ENCODE results near the gene RASAL2. TPM values are rescaled to one million over a fixed set of nuclear protein-coding genes. Genes with fewer than 3 reads are reported as not detected.

The RASAL2 gene
- total and polyA plus RNA-seq, 2 of the 4 experiments (the other 2 are of a cell fraction), result 13.1 to 20.6 TPM

DNA sequence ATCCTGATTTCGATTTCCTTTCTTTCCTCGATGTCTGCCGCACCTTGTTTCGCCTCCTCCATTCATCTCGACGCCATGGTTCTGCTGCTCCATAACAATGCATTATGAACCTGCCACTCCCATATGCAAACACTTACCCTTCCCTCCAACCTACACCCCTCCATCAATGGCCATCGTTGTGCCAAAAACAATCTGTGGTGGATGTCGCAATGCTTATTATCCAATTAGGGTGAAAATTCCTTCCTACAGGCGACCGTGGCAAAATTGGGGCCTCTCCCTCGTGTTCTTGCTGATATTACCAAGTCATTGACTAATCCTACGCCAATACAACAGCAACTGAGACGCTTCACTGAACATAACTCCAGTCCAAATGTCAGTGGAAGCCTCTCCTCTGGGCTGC lies 362.6 kb downstream of the RASAL2 start:
- no peak overlapping the region for H3K18ac ChIP-seq (ENCODE audit: low read depth, low read length)
- intact Hi-C loops (cut with micrococcal nuclease), result no loop called here
- no peak overlapping the region for H3K4me2 ChIP-seq (ENCODE audit: low read depth, low read length)
- peak; percentile 79 for TF ChIP-seq CEBPB (IDR thresholded peaks at IDR 0.05; ENCODE audit: low read depth, low read length)
- TF ChIP-seq MAZ (IDR thresholded peaks at IDR 0.05; ENCODE audit: borderline replicate concordance, low read depth, low read length), result no peak
- no peak for TF ChIP-seq FOS (IDR thresholded peaks at IDR 0.05; ENCODE audit: low read depth, low read length)
- TF ChIP-seq, protein P1, sequence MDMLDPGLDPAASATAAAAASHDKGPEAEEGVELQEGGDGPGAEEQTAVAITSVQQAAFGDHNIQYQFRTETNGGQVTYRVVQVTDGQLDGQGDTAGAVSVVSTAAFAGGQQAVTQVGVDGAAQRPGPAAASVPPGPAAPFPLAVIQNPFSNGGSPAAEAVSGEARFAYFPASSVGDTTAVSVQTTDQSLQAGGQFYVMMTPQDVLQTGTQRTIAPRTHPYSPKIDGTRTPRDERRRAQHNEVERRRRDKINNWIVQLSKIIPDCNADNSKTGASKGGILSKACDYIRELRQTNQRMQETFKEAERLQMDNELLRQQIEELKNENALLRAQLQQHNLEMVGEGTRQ (IDR thresholded peaks at IDR 0.05; ENCODE audit: low read depth, low read length), result no peak
- no peak for DNase-seq
- no peak overlapping the region for H4K5ac ChIP-seq (ENCODE audit: low read depth, low read length)
- CTCF ChIA-PET, result interaction anchor here (0.5 kb wide), 1 partner anchor 44 kb away, joined by 5 read pairs; no protein-coding TSS in a partner anchor
- dilution Hi-C loops (cut with HindIII; ENCODE audit: low sequenced_read_pairs, unreplicated experiment), result no loop called here
- H3K9me1 ChIP-seq (ENCODE audit: insufficient read depth, low read length), result peaks cover 8% of the 10 kb centered on the region; the same call in 1 of the 2 replicates
- H3K79me1 ChIP-seq (ENCODE audit: low read depth in 1 of 2, low read length in 2 of 2), result peaks cover 0 to 9% of the 10 kb centered on the region in 2 experiments; a peak in 1 of 4 replicates
- H3K9me3 ChIP-seq (ENCODE audit: control insufficient read depth, insufficient read depth, low read length), result no peaks in the 10 kb centered on the region
- POLR2A ChIA-PET (ENCODE audit: unreplicated experiment), result no interaction called here
- H2BK5ac ChIP-seq (ENCODE audit: low read depth, low read length, poor library complexity, severe bottlenecking), result no peak overlapping the region
- peaks cover 8% of the 10 kb centered on the region for H3K36me3 ChIP-seq (ENCODE audit: control insufficient read depth, insufficient read depth, low read length)
- H3K14ac ChIP-seq (replicated peaks; ENCODE audit: low read depth, low read length), result no peak overlapping the region
- in situ Hi-C loops (cut with MboI; ENCODE audit: low sequenced_read_pairs), result no loop called here
- H4K91ac ChIP-seq (ENCODE audit: insufficient read depth, low read depth, low read length), result no peak overlapping the region
- no peak overlapping the region for H2BK15ac ChIP-seq (ENCODE audit: low read depth, low read length)
- no peak overlapping the region for H3K4ac ChIP-seq (ENCODE audit: low read depth, low read length)
- H3K4me3 ChIP-seq (ENCODE audit: insufficient read depth, low read depth, low read length), result no peak overlapping the region
- H3K56ac ChIP-seq (ENCODE audit: extremely low read depth, insufficient read depth, low read length), result no peak overlapping the region
- WGBS, 2 experiments (ENCODE audit: extremely low coverage in 2 of 2, insufficient read length in 1 of 2), result 97% methylated on average over 5 of the region's 13 CpGs; no CpG with 5 or more reads in 1 of the 2 experiments
- no peak for ATAC-seq (ENCODE audit: low read depth)
- BruUV-seq (replicated peaks), result no TSS peak
- H3K9ac ChIP-seq (ENCODE audit: low read depth, low read length), result no peak overlapping the region
- no peak overlapping the region for H2AK5ac ChIP-seq (ENCODE audit: low read depth, low read length)
- no peak overlapping the region for H2AK9ac ChIP-seq (replicated peaks; ENCODE audit: low read depth, low read length, poor library complexity)
- no peak overlapping the region for H2BK20ac ChIP-seq (ENCODE audit: low read depth, low read length)
- no peaks in the 10 kb centered on the region for H3K27me3 ChIP-seq (ENCODE audit: control insufficient read depth, insufficient read depth, low read length)
- H3K23ac ChIP-seq (ENCODE audit: low read depth, low read length), result no peak overlapping the region
- H4K20me1 ChIP-seq (ENCODE audit: insufficient read depth, low read length), result no peaks in the 10 kb centered on the region
- H4K8ac ChIP-seq (ENCODE audit: low read depth in 2 of 2, low read length in 2 of 2), result no peak overlapping the region
- H3K4me1 ChIP-seq (ENCODE audit: control insufficient read depth, insufficient read depth, low read length), result peaks cover 8% of the 10 kb centered on the region
- no peak overlapping the region for H3K27ac ChIP-seq (ENCODE audit: insufficient read depth, low read length)
- no peak overlapping the region for H2BK120ac ChIP-seq (ENCODE audit: low read depth, low read length)
- no peak overlapping the region for H2AFZ ChIP-seq (replicated peaks; ENCODE audit: low read length, poor library complexity)
